IMR-90 (cell line): ENCODE results near the gene RFX2.
A peak's percentile ranks its signal among the peaks of the same experiment; 100 is the strongest.

ENCODE experiments used
- CEBPB ChIP-seq: IDR thresholded peaks from 2 replicates; pipeline ENCODE4 v1.6.1; 2012; ENCODE audit warnings: low read depth, low read length, improper control_type of control experiment
- CTCF ChIP-seq: conservative IDR thresholded peaks from 2 replicates; pipeline ENCODE4 v1.5.1; 2012; ENCODE audit warnings: mild to moderate bottlenecking, low read depth, low read length, improper control_type of control experiment
- ELK1 ChIP-seq: fragments of 150-350 bp; IDR thresholded peaks from 2 replicates; pipeline ENCODE4 v1.6.1; 2016; ENCODE audit warnings: low read depth, mild to moderate bottlenecking, low read length, moderate library complexity, borderline replicate concordance
- POLR2A ChIP-seq: IDR thresholded peaks from 2 replicates; pipeline ENCODE4 v1.6.1; 2012; ENCODE audit warnings: mild to moderate bottlenecking, low read depth, low read length
- RAD21 ChIP-seq: IDR thresholded peaks from 2 replicates; pipeline ENCODE4 v1.6.1; 2012; ENCODE audit warnings: low read length, improper control_type of control experiment
- USF2 ChIP-seq: fragments of 150-350 bp; IDR thresholded peaks from 2 replicates; pipeline ENCODE4 v1.6.1; 2017; ENCODE audit warnings: mild to moderate bottlenecking, antibody characterized with exemption, low read length, low read depth

- no peak for TF ChIP-seq CTCF
- TF ChIP-seq POLR2A = no peak
- TF ChIP-seq RAD21 = no peak
- peak; percentile 90 for TF ChIP-seq USF2
- peak; percentile 96 for TF ChIP-seq CEBPB
- no peak for TF ChIP-seq ELK1
Measured at GRCh38 chr19:5966215-5966614, 144.1 kb downstream of the RFX2 start.
